Measurements from ENCODE around the gene PPP1R11. TPM values are rescaled to one million over a fixed set of nuclear protein-coding genes. Genes with fewer than 3 reads are reported as not detected.

Gene PPP1R11
- total and polyA plus RNA-seq, 2 experiments from 2014 or later: 30.0 to 63.7 TPM

- Histone ChIP-seq H3K27ac (no peak overlapping the region), H3K27me3 (no peaks in the 10 kb centered on the region), H3K4me1 (ENCODE audit: low read depth) (no peaks in the 10 kb centered on the region), H3K9me3 (ENCODE audit: low read depth) (no peaks in the 10 kb centered on the region), H3K4me3 (no peak overlapping the region), H3K36me3 (peaks cover 6% of the 10 kb centered on the region)
- DNase-seq (ENCODE audit: low read depth in 1 of 2, low spot score in 1 of 2): no peak
- TF ChIP-seq CTCF (IDR thresholded peaks at IDR 0.05; ENCODE audit: low read depth, low read length): no peak
These were observed 13.3 kb upstream of the PPP1R11 start for GRCh38 chr6:30053682-30054081.

GRCh38 chr6:30055513-30055912 is 11.5 kb upstream of the PPP1R11 start:
- Histone ChIP-seq H3K9me3 (ENCODE audit: low read depth) (no peaks in the 10 kb centered on the region), H3K4me1 (ENCODE audit: low read depth) (no peaks in the 10 kb centered on the region), H3K27me3 (no peaks in the 10 kb centered on the region), H3K4me3 (no peak overlapping the region), H3K36me3 (peaks cover 6% of the 10 kb centered on the region), H3K27ac (no peak overlapping the region)
- no peak for TF ChIP-seq CTCF (IDR thresholded peaks at IDR 0.05; ENCODE audit: low read depth, low read length)
- DNase-seq (ENCODE audit: low read depth in 1 of 2, low spot score in 1 of 2): no peak

GRCh38 chr6:30060606-30061091 is 6.3 kb upstream of the PPP1R11 start:
- Histone ChIP-seq H3K36me3 (peaks cover 6% of the 10 kb centered on the region), H3K4me1 (ENCODE audit: low read depth) (no peaks in the 10 kb centered on the region), H3K9me3 (ENCODE audit: low read depth) (no peaks in the 10 kb centered on the region), H3K27me3 (no peaks in the 10 kb centered on the region), H3K4me3 (peak overlapping the region; percentile 86), H3K27ac (peak overlapping the region; percentile 93)
- DNase-seq (ENCODE audit: low read depth in 1 of 2, low spot score in 1 of 2): peak; percentile 46 to 57
- TF ChIP-seq CTCF (IDR thresholded peaks at IDR 0.05; ENCODE audit: low read depth, low read length): no peak

- H3K9me3 ChIP-seq (ENCODE audit: low read depth): no peaks in the 10 kb centered on the region
These were observed 5.7 kb upstream of the PPP1R11 start, which contains the start of gene POLR1H for GRCh38 chr6:30061092-30061857. Gene POLR1H (plus strand): TSS chr6:30061265. CDS start chr6:30061525, 260 bp downstream.

GRCh38 chr6:30061858-30062458 is 5.0 kb upstream of the PPP1R11 start:
- H3K36me3 ChIP-seq: no peaks in the 10 kb centered on the region
- H3K9me3 ChIP-seq (ENCODE audit: low read depth): no peaks in the 10 kb centered on the region
- H3K27me3 ChIP-seq: no peaks in the 10 kb centered on the region
- peak overlapping the region; percentile 93 for H3K27ac ChIP-seq
- no peaks in the 10 kb centered on the region for H3K4me1 ChIP-seq (ENCODE audit: low read depth)
- H3K4me3 ChIP-seq: peak overlapping the region; percentile 86
- no peak for TF ChIP-seq CTCF (IDR thresholded peaks at IDR 0.05; ENCODE audit: low read depth, low read length)
- DNase-seq (ENCODE audit: low read depth in 1 of 2, low spot score in 1 of 2): no peak

More at GRCh38 chr6:30061092-30061857, 5.7 kb upstream of the PPP1R11 start, which contains the start of gene POLR1H:
- DNase-seq (ENCODE audit: low read depth in 1 of 2, low spot score in 1 of 2): peak; percentile 98 to 99
- H3K4me1 ChIP-seq (ENCODE audit: low read depth): no peaks in the 10 kb centered on the region
- no peak for TF ChIP-seq CTCF (IDR thresholded peaks at IDR 0.05; ENCODE audit: low read depth, low read length)
- no peaks in the 10 kb centered on the region for H3K27me3 ChIP-seq
- peak within 1 kb of the TSS; percentile 93 for H3K27ac ChIP-seq
- H3K36me3 ChIP-seq: no peaks in the 10 kb centered on the region
- H3K4me3 ChIP-seq: peak within 1 kb of the TSS; percentile 86

Data from cardiac muscle cell (in vitro differentiated cells and primary cell).